DOHH2 (cell line): Measurements from ENCODE around the gene VWA3B.

ENCODE experiments used
- EZH2phosphoT487 ChIP-seq: fragments of 200-600 bp; sonication (generic); IDR thresholded peaks from 2 replicates; pipeline ENCODE4 v1.6.1; 2017; ENCODE audit warnings: borderline replicate concordance, mild to moderate bottlenecking, antibody characterized with exemption, low read length, moderate library complexity, mixed read lengths
- TF ChIP-seq, protein P1 (sequence below): fragments of 200-600 bp; sonication (generic); IDR thresholded peaks from one replicate; pipeline ENCODE4 v1.5.1; 2014; ENCODE audit warnings: antibody characterized with exemption, mild to moderate bottlenecking, low read depth, low read length; ENCODE audit not compliant: poor library complexity, severe bottlenecking

DNA sequence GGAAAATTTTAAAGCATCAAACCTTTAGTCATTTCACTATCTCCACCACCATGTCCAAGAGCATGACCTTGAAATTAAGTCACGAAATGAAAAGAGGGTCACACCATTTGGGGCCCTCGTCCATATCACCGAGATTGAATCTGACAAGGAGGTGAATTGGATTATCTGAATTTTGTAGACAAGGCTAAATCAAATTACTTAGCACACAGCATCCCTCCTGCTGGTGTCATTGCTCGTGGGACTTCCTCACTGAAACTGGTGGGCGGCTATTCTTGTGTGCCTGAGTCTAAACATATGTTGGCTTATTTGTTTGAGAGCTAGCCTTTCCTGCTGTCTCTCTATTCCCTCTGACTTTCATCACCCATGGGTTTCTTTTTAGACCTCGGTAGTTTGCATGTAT, 194.6 kb downstream of the VWA3B start:
- TF ChIP-seq, protein P1, sequence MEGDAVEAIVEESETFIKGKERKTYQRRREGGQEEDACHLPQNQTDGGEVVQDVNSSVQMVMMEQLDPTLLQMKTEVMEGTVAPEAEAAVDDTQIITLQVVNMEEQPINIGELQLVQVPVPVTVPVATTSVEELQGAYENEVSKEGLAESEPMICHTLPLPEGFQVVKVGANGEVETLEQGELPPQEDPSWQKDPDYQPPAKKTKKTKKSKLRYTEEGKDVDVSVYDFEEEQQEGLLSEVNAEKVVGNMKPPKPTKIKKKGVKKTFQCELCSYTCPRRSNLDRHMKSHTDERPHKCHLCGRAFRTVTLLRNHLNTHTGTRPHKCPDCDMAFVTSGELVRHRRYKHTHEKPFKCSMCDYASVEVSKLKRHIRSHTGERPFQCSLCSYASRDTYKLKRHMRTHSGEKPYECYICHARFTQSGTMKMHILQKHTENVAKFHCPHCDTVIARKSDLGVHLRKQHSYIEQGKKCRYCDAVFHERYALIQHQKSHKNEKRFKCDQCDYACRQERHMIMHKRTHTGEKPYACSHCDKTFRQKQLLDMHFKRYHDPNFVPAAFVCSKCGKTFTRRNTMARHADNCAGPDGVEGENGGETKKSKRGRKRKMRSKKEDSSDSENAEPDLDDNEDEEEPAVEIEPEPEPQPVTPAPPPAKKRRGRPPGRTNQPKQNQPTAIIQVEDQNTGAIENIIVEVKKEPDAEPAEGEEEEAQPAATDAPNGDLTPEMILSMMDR, result no peak
- no peak for TF ChIP-seq EZH2phosphoT487
